Psoas muscle (tissue), 8 donors: ENCODE data around the gene CDKN1A. TPM values are rescaled to one million over a fixed set of nuclear protein-coding genes. Genes with fewer than 3 reads are reported as not detected.

Source experiments
- ATAC-seq, 4 donors: fragments of 200-7000 bp; cut with Tn5 transposase; one replicate each; pipeline ENCODE4 v1.9.1; 2020; ENCODE audit warnings: moderate library complexity in 3 of 4, mild to moderate bottlenecking in 2 of 4
- DNase-seq, 2 donors: peaks; one replicate each; pipeline ENCODE4 v3.0.0-alpha.2; 2020
- H3K27ac ChIP-seq: fragments of 200-600 bp; one replicate; pipeline ENCODE4 v1.8.0; 2022
- H3K27me3 ChIP-seq, 3 donors: fragments of 200-600 bp in 1 of 3; one replicate each; pipeline versions ENCODE4 v1.6.1 to v1.8.0; 2013 to 2022; ENCODE audit warnings: low read length in 2 of 3, mild to moderate bottlenecking in 2 of 3, moderate library complexity in 1 of 3; ENCODE audit not compliant: insufficient read depth in 3 of 3
- H3K36me3 ChIP-seq, 2 donors: fragments of 200-600 bp in 1 of 2; one replicate each; pipeline versions ENCODE4 v1.6.1 to v1.8.0; 2013 to 2022; ENCODE audit warnings: low read depth in 1 of 2, mild to moderate bottlenecking in 1 of 2, moderate library complexity in 1 of 2; ENCODE audit not compliant: insufficient read depth in 1 of 2
- H3K4me1 ChIP-seq: fragments of 200-600 bp; one replicate; pipeline ENCODE4 v1.8.0; 2022
- H3K4me3 ChIP-seq: fragments of 200-600 bp; one replicate; pipeline ENCODE4 v1.8.0; 2022; ENCODE audit warnings: mild to moderate bottlenecking
- H3K9me3 ChIP-seq: fragments of 200-600 bp; one replicate; pipeline ENCODE4 v1.8.0; 2022
- WGBS, 3 donors: extraction: QIAGEN DNeasy Blood & Tissue Kit; methylation state at CpG; one replicate each; pipeline versions ENCODE4 v1.1.6 to v1.1.7; 2013; 5-methylcytosine and 5-hydroxymethylcytosine counted together
- intact Hi-C, 2 donors: fragments of 100-400 bp; cut with DNase I; formaldehyde crosslinking; loops; one replicate each; pipeline versions ENCODE4 v1.11.0 to v1.14.2; 2022
- polyA plus RNA-seq, 3 donors: library from polyadenylated mRNA; stranded (reverse); fragments of 200-250 nt; gene quantifications; one replicate each; pipeline ENCODE4 v1.2.3, GENCODE V29; 2013
- total RNA-seq, 4 donors: library from RNA; stranded (reverse); fragmentation: NEBNext Ultra II Directional in 2 of 4; extraction: Animal tissue kit (Norgen Biotek cat#: 25700) in 2 of 4; gene quantifications; one replicate each; pipeline versions ENCODE4 v1.2.1 to v1.2.4, GENCODE V29; 2021 to 2023
- TF ChIP-seq, protein P1 (sequence below): fragments of 200-600 bp; IDR thresholded peaks from one replicate; pipeline ENCODE4 v1.8.0; 2022; ENCODE audit warnings: antibody characterized with exemption
- donor health status: healthy with polysubstance abuse.
- donor health status: DM: no; HTN: no; CAD: no; lungs with moderate emphysema.
- donor health status: Bipolar disorder and iron deficiency.
- donor health status: healthy.
- donor health status: DM: yes; HTN: yes; CAD: no.
- donor health status: DM: no; HTN: no; CAD: no.
- donor health status: DM: no; HTN: no; CAD: no.
- donor health status: DM: yes; HTN: yes; CAD: no.

CDKN1A gene
- total and polyA plus RNA-seq, 7 donors = 39.2 to 666 (median 159) TPM

DNA sequence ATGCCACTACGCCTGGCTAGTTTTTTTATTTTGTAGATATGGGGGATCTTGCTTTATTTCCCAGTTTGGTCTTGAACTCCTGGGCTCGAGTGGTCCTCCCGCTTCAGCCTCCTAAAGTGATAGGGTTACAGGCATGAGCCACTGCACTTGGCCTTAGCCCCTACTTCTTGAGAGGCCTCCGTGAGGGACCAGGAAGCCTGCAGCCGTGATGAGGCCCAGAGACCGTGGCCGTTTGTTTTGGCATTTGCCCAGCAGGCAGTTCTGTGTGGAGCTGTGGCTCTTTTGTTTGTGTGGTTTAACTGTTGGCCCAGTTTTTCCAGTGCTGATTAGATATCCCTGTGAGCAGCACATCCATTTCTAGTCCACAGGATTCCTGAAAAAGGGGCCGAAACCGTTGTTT is 44.6 kb upstream of the CDKN1A start:
- intact Hi-C loops = no loop called here
- H3K4me1 ChIP-seq = peaks cover 6% of the 10 kb centered on the region
- ATAC-seq = no peak
- WGBS, 3 donors = 59 to 65% (median 59%) methylated on average over 9 of the region's 9 CpGs
- no peak overlapping the region for H3K4me3 ChIP-seq
- TF ChIP-seq, protein P1, sequence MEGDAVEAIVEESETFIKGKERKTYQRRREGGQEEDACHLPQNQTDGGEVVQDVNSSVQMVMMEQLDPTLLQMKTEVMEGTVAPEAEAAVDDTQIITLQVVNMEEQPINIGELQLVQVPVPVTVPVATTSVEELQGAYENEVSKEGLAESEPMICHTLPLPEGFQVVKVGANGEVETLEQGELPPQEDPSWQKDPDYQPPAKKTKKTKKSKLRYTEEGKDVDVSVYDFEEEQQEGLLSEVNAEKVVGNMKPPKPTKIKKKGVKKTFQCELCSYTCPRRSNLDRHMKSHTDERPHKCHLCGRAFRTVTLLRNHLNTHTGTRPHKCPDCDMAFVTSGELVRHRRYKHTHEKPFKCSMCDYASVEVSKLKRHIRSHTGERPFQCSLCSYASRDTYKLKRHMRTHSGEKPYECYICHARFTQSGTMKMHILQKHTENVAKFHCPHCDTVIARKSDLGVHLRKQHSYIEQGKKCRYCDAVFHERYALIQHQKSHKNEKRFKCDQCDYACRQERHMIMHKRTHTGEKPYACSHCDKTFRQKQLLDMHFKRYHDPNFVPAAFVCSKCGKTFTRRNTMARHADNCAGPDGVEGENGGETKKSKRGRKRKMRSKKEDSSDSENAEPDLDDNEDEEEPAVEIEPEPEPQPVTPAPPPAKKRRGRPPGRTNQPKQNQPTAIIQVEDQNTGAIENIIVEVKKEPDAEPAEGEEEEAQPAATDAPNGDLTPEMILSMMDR = no peak
- no peaks in the 10 kb centered on the region for H3K36me3 ChIP-seq
- no peak for DNase-seq
- H3K27me3 ChIP-seq = no peaks in the 10 kb centered on the region
- H3K9me3 ChIP-seq = no peaks in the 10 kb centered on the region
- H3K27ac ChIP-seq = peak overlapping the region; percentile 30

DNA sequence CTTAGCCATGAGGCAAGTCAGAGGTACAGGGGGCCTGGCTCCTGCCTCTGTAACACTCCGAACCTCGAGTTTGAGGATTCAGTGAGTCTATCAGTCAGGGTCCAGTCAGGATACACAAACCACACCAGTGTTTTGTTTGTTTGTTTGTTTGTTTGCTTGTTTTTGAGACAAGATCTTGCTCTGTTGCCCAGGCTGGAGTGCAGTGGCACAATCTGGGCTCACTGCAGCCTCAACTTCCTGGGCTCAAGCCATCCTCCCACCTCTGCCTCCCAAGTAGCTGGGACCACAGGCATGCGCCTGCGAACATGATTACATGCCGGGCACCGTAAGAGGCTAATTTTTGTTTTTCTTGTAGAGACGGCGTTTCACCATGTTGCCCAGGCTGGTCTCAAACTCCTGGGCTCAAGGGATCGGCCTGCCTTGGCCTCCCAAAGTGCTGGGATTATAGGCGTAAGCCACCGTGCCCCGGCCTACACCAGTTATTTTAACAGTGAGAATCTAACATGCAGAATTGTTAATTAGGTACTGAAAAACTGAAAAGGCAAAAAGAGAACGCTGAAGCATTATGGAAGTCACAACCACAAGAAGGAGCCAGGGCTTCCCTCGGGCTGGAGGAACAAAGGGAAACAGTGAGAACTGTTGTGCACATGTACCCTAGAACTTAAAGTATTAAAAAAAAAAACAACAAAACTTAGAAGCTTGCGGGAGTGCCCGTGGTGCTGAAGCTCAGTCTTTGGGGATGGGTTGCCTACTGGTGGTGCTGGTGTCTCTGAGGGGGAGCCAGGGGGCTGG is 44.0 kb upstream of the CDKN1A start:
- TF ChIP-seq, protein P1 = no peak
- no peak overlapping the region for H3K27ac ChIP-seq
- no peak overlapping the region for H3K4me3 ChIP-seq
- H3K36me3 ChIP-seq = no peaks in the 10 kb centered on the region
- 87 to 90% (median 89%) methylated on average over 16 of the region's 16 CpGs for WGBS, 3 donors
- no peak for DNase-seq
- no peaks in the 10 kb centered on the region for H3K9me3 ChIP-seq
- no peaks in the 10 kb centered on the region for H3K27me3 ChIP-seq
- ATAC-seq = no peak
- H3K4me1 ChIP-seq = peaks cover 6% of the 10 kb centered on the region
- intact Hi-C loops = loop anchor here in 1 of 2 donors (5.0 kb wide), 1 partner anchor 38 kb away; no protein-coding TSS in a partner anchor

- TF ChIP-seq, protein P1 = no peak
- H3K27ac ChIP-seq = no peak overlapping the region
- no peak overlapping the region for H3K4me3 ChIP-seq
- peaks cover 6% of the 10 kb centered on the region for H3K4me1 ChIP-seq
- no peaks in the 10 kb centered on the region for H3K36me3 ChIP-seq
- intact Hi-C loops = loop anchor here in 1 of 2 donors (5.0 kb wide), 1 partner anchor 36 kb away; no protein-coding TSS in a partner anchor
- ATAC-seq (no peak), DNase-seq (no peak)
- WGBS, 3 donors = 59 to 69% (median 65%) methylated on average over 5 of the region's 5 CpGs
- no peaks in the 10 kb centered on the region for H3K9me3 ChIP-seq
- no peaks in the 10 kb centered on the region for H3K27me3 ChIP-seq
Observed at GRCh38 chr6:36636283-36636682, 42.2 kb upstream of the CDKN1A start.

GRCh38 chr6:36636687-36637418 is 41.7 kb upstream of the CDKN1A start:
- Histone ChIP-seq H3K4me3 (no peak overlapping the region), H3K27ac (no peak overlapping the region), H3K9me3 (no peaks in the 10 kb centered on the region), H3K27me3 (no peaks in the 10 kb centered on the region), H3K36me3 (no peaks in the 10 kb centered on the region), H3K4me1 (peaks cover 6% of the 10 kb centered on the region)
- WGBS, 3 donors = 77 to 79% (median 78%) methylated on average over 12 of the region's 12 CpGs
- DNase-seq (no peak), ATAC-seq (no peak)
- intact Hi-C loops = loop anchor here in 1 of 2 donors (5.0 kb wide), 1 partner anchor 35 kb away; no protein-coding TSS in a partner anchor
- TF ChIP-seq, protein P1 = no peak
